OCI-LY3 (cell line): ENCODE measurements around the gene INTS11.

ENCODE experiments used
- H2AFZ ChIP-seq: fragments of 200-600, 300-600 bp; shearing (Covaris generic); 2 replicates; pipeline ENCODE4 v1.6.0; 2014; ENCODE audit warnings: antibody characterized with exemption, low read depth, low read length
- H3K27ac ChIP-seq: fragments of 200-600, 300-600 bp; sonication (generic); 2 replicates; pipeline ENCODE4 v1.5.1; 2014; ENCODE audit warnings: mild to moderate bottlenecking, low read length, moderate library complexity, mixed read lengths
- H3K27me3 ChIP-seq: fragments of 200-600, 300-600 bp; sonication (generic); 2 replicates; pipeline ENCODE4 v1.6.1; 2014; ENCODE audit warnings: low read depth, low read length, mixed read lengths
- H3K36me3 ChIP-seq: fragments of 200-600, 300-600 bp; sonication (generic); replicated peaks from 2 replicates; pipeline ENCODE3; 2014; ENCODE audit warnings: low read depth, low read length, mixed read lengths
- H3K4me1 ChIP-seq: fragments of 300-600, 200-600 bp; sonication (generic); 2 replicates; pipeline ENCODE4 v1.6.1; 2014; ENCODE audit warnings: low read length, mixed read lengths
- H3K4me2 ChIP-seq: fragments of 200-600, 300-600 bp; sonication (generic); 2 replicates; pipeline ENCODE4 v1.6.1; 2014; ENCODE audit warnings: low read length, mixed read lengths
- H3K4me3 ChIP-seq: fragments of 300-600, 200-600 bp; sonication (generic); 2 replicates; pipeline ENCODE4 v1.5.1; 2014; ENCODE audit warnings: antibody characterized with exemption, mild to moderate bottlenecking, low read length, moderate library complexity
- H3K79me2 ChIP-seq: fragments of 300-600, 200-600 bp; shearing (Covaris generic); 2 replicates; pipeline ENCODE4 v1.6.1; 2014; ENCODE audit warnings: mild to moderate bottlenecking, low read length, mixed read lengths
- H3K9ac ChIP-seq: fragments of 300-600, 200-600 bp; shearing (Covaris generic); 2 replicates; pipeline ENCODE4 v1.6.0; 2014; ENCODE audit warnings: mild to moderate bottlenecking, low read length, moderate library complexity
- H3K9me3 ChIP-seq: fragments of 200-600, 300-600 bp; shearing (Covaris generic); 2 replicates; pipeline ENCODE4 v1.6.1; 2014; ENCODE audit warnings: low read length, mixed read lengths; ENCODE audit not compliant: insufficient read depth
- H4K20me1 ChIP-seq: fragments of 200-600, 300-600 bp; sonication (generic); 2 replicates; pipeline ENCODE4 v1.6.1; 2016; ENCODE audit warnings: low read length, mixed read lengths; ENCODE audit not compliant: insufficient read depth
- CTCF ChIP-seq: fragments of 200-600, 300-600 bp; sonication (generic); IDR thresholded peaks from 2 replicates; pipeline ENCODE4 v1.5.1; 2014; ENCODE audit warnings: antibody characterized with exemption, low read length, low read depth
- EZH2phosphoT487 ChIP-seq: fragments of 200-600 bp; shearing (Covaris generic); IDR thresholded peaks from 2 replicates; pipeline ENCODE4 v1.6.1; 2018; ENCODE audit warnings: antibody characterized with exemption, mixed run types, low read depth

Gene INTS11

GRCh38 chr1:1367315-1367714 is 42.9 kb upstream of the INTS11 start:
- Histone ChIP-seq H3K4me2 (no peak overlapping the region), H2AFZ (no peak overlapping the region), H3K4me1 (peaks cover 6% of the 10 kb centered on the region; the same call in 1 of the 2 replicates)

GRCh38 chr1:1366699-1367066 is 42.2 kb upstream of the INTS11 start:
- peaks cover 3% of the 10 kb centered on the region; the same call in 1 of the 2 replicates for H3K79me2 ChIP-seq
- H3K4me1 ChIP-seq, result peaks cover 6% of the 10 kb centered on the region; the same call in 1 of the 2 replicates
- H3K9ac ChIP-seq, result no peak overlapping the region
- no peak overlapping the region for H3K4me3 ChIP-seq
- H4K20me1 ChIP-seq, result no peaks in the 10 kb centered on the region
- H3K9me3 ChIP-seq, result peaks cover 10% of the 10 kb centered on the region; the same call in 1 of the 2 replicates
- no peaks in the 10 kb centered on the region for H3K27me3 ChIP-seq
- no peak overlapping the region for H3K4me2 ChIP-seq
- H3K27ac ChIP-seq, result no peak overlapping the region
- peaks cover 4% of the 10 kb centered on the region for H3K36me3 ChIP-seq
- no peak overlapping the region for H2AFZ ChIP-seq
- TF ChIP-seq EZH2phosphoT487 (no peak), CTCF (no peak)

More at GRCh38 chr1:1367315-1367714, 42.9 kb upstream of the INTS11 start:
- Histone ChIP-seq H4K20me1 (no peaks in the 10 kb centered on the region), H3K9ac (no peak overlapping the region), H3K4me3 (no peak overlapping the region), H3K36me3 (peaks cover 4% of the 10 kb centered on the region), H3K27me3 (no peaks in the 10 kb centered on the region), H3K9me3 (peaks cover 10% of the 10 kb centered on the region; the same call in 1 of the 2 replicates), H3K79me2 (peaks cover 8% of the 10 kb centered on the region; the same call in 1 of the 2 replicates), H3K27ac (no peak overlapping the region)
- no peak for TF ChIP-seq EZH2phosphoT487
- TF ChIP-seq CTCF, result no peak

- H3K27ac ChIP-seq, result no peak overlapping the region
- no peak overlapping the region for H3K4me3 ChIP-seq
- TF ChIP-seq CTCF (no peak), EZH2phosphoT487 (no peak)
- peaks cover 6% of the 10 kb centered on the region; the same call in 1 of the 2 replicates for H3K4me1 ChIP-seq
- peaks cover 10% of the 10 kb centered on the region; the same call in 1 of the 2 replicates for H3K9me3 ChIP-seq
- no peaks in the 10 kb centered on the region for H3K79me2 ChIP-seq
- H2AFZ ChIP-seq, result no peak overlapping the region
- H3K36me3 ChIP-seq, result no peaks in the 10 kb centered on the region
- no peaks in the 10 kb centered on the region for H4K20me1 ChIP-seq
- no peaks in the 10 kb centered on the region for H3K27me3 ChIP-seq
- H3K4me2 ChIP-seq, result no peak overlapping the region
- no peak overlapping the region for H3K9ac ChIP-seq
Measured at GRCh38 chr1:1365875-1366698, 41.6 kb upstream of the INTS11 start.

GRCh38 chr1:1364266-1364665 is 39.8 kb upstream of the INTS11 start:
- Histone ChIP-seq H3K9me3 (peaks cover 10% of the 10 kb centered on the region; the same call in 1 of the 2 replicates), H3K9ac (no peak overlapping the region), H3K79me2 (no peaks in the 10 kb centered on the region), H2AFZ (no peak overlapping the region), H3K27ac (no peak overlapping the region), H3K4me1 (peaks cover 6% of the 10 kb centered on the region; the same call in 1 of the 2 replicates), H3K27me3 (peaks cover under 1% of the 10 kb centered on the region; the same call in 1 of the 2 replicates), H4K20me1 (no peaks in the 10 kb centered on the region), H3K4me3 (no peak overlapping the region), H3K36me3 (no peaks in the 10 kb centered on the region), H3K4me2 (no peak overlapping the region)
- TF ChIP-seq CTCF (no peak), EZH2phosphoT487 (no peak)
